H9 (cell line): ENCODE data around the gene PPARGC1A. TPM values are rescaled to one million over a fixed set of nuclear protein-coding genes. Genes with fewer than 3 reads are reported as not detected.

Source experiments
- DNase-seq: peaks from one replicate; pipeline ENCODE4 v3.0.0-alpha.2; 2017
- H2AFZ ChIP-seq: one replicate; pipeline ENCODE4 v1.6.1; 2013; ENCODE audit warnings: mild to moderate bottlenecking, low read length, control low read depth, moderate library complexity
- H2AK5ac ChIP-seq: 2 replicates; pipeline ENCODE4 v1.6.1; 2013; ENCODE audit warnings: low read length, control low read depth, mixed read lengths; ENCODE audit not compliant: insufficient read length
- H2BK120ac ChIP-seq: one replicate; pipeline ENCODE4 v1.6.1; 2013; ENCODE audit warnings: low read depth, mild to moderate bottlenecking, low read length, control low read depth, inconsistent platforms; ENCODE audit not compliant: poor library complexity, severe bottlenecking
- H2BK12ac ChIP-seq: 2 replicates; pipeline ENCODE4 v1.6.1; 2013; ENCODE audit warnings: low read length, control low read depth, mixed read lengths, low read depth; ENCODE audit not compliant: insufficient read length
- H2BK15ac ChIP-seq: 2 replicates; pipeline ENCODE4 v1.6.1; 2013; ENCODE audit warnings: low read depth, low read length, control low read depth
- H2BK20ac ChIP-seq: one replicate; pipeline ENCODE4 v1.6.1; 2013; ENCODE audit warnings: low read depth, mild to moderate bottlenecking, low read length, control low read depth, inconsistent platforms; ENCODE audit not compliant: poor library complexity, severe bottlenecking
- H2BK5ac ChIP-seq: 2 replicates; pipeline ENCODE4 v1.6.1; 2013; ENCODE audit warnings: low read length, control low read depth, mixed read lengths; ENCODE audit not compliant: insufficient read length
- H3K14ac ChIP-seq: 2 replicates; pipeline ENCODE4 v1.6.1; 2013; ENCODE audit warnings: low read length, control low read depth; ENCODE audit not compliant: insufficient read depth
- H3K18ac ChIP-seq: 2 replicates; pipeline ENCODE4 v1.6.1; 2013; ENCODE audit warnings: low read depth, mild to moderate bottlenecking, mixed read lengths, low read length, control low read depth; ENCODE audit not compliant: insufficient read length
- H3K23ac ChIP-seq: 2 replicates; pipeline ENCODE4 v1.6.1; 2013; ENCODE audit warnings: low read length, control low read depth, mixed read lengths, low read depth; ENCODE audit not compliant: insufficient read length
- H3K23me2 ChIP-seq: 2 replicates; pipeline ENCODE4 v1.6.1; 2013; ENCODE audit warnings: low read depth, mild to moderate bottlenecking, mixed read lengths, low read length, control low read depth; ENCODE audit not compliant: insufficient read length, poor library complexity, severe bottlenecking
- H3K27ac ChIP-seq: 2 replicates; pipeline ENCODE4 v1.5.1; 2013; ENCODE audit warnings: low read length, control low read depth, mixed read lengths, low read depth; ENCODE audit not compliant: insufficient read length
- H3K27me3 ChIP-seq: 2 replicates; pipeline ENCODE4 v1.6.1; 2013; ENCODE audit warnings: low read length, control low read depth, inconsistent platforms; ENCODE audit not compliant: insufficient read depth
- H3K4ac ChIP-seq: 2 replicates; pipeline ENCODE4 v1.6.1; 2013; ENCODE audit warnings: low read depth, mild to moderate bottlenecking, control low read depth, inconsistent platforms, low read length, moderate library complexity
- H3K4me1 ChIP-seq: 2 replicates; pipeline ENCODE4 v1.6.1; 2013; ENCODE audit warnings: low read length, control low read depth, inconsistent platforms; ENCODE audit not compliant: insufficient read depth
- H3K4me2 ChIP-seq: 2 replicates; pipeline ENCODE4 v1.6.1; 2013; ENCODE audit warnings: low read length, control low read depth, mixed read lengths; ENCODE audit not compliant: insufficient read length, insufficient read depth
- H3K56ac ChIP-seq: 2 replicates; pipeline ENCODE4 v1.6.1; 2013; ENCODE audit warnings: low read depth, mild to moderate bottlenecking, mixed read lengths, low read length, control low read depth; ENCODE audit not compliant: insufficient read length
- H3K79me1 ChIP-seq: 2 replicates; pipeline ENCODE4 v1.6.1; 2013; ENCODE audit warnings: low read depth, mild to moderate bottlenecking, moderate library complexity, low read length, control low read depth, inconsistent platforms; ENCODE audit not compliant: insufficient read depth, poor library complexity, severe bottlenecking
- H3K79me2 ChIP-seq: 2 replicates; pipeline ENCODE4 v1.6.1; 2013; ENCODE audit warnings: low read length, control low read depth, inconsistent platforms; ENCODE audit not compliant: insufficient read depth
- H3K9ac ChIP-seq: 2 replicates; pipeline ENCODE4 v1.6.1; 2013; ENCODE audit warnings: low read length, control low read depth, mixed read lengths; ENCODE audit not compliant: insufficient read length; ENCODE audit errors: extremely low read depth
- H3K9me3 ChIP-seq: one replicate; pipeline ENCODE4 v1.6.1; 2013; ENCODE audit warnings: low read depth, low read length, inconsistent platforms; ENCODE audit not compliant: control insufficient read depth
- H3T11ph ChIP-seq: one replicate; pipeline ENCODE4 v1.6.1; 2013; ENCODE audit warnings: mild to moderate bottlenecking, low read length, control low read depth, inconsistent platforms
- H4K20me1 ChIP-seq: one replicate; pipeline ENCODE4 v1.6.1; 2013; ENCODE audit not compliant: control insufficient read depth, insufficient read length, insufficient read depth
- H4K5ac ChIP-seq: 2 replicates; pipeline ENCODE4 v1.6.1; 2013; ENCODE audit warnings: low read depth, mild to moderate bottlenecking, mixed read lengths, low read length, control low read depth; ENCODE audit not compliant: insufficient read length
- H4K8ac ChIP-seq: replicated peaks from 2 replicates; pipeline ENCODE4 v1.6.1; 2013; ENCODE audit warnings: low read length, control low read depth, mixed read lengths, low read depth; ENCODE audit not compliant: insufficient read length
- H4K91ac ChIP-seq: 2 replicates; pipeline ENCODE4 v1.6.1; 2013; ENCODE audit warnings: low read depth, mild to moderate bottlenecking, moderate library complexity, mixed read lengths, low read length, control low read depth; ENCODE audit not compliant: insufficient read length
- H3K27ac Mint-ChIP-seq, 3 experiments: 2 replicates in 2 of 3; 3 replicates in 1 of 3; pipeline ENCODE4 v1.8.0; 2020 to 2021; ENCODE audit warnings: mixed read lengths in 3 of 3, mild to moderate bottlenecking in 1 of 3, moderate library complexity in 1 of 3
- H3K27me3 Mint-ChIP-seq: 2 replicates; pipeline ENCODE4 v1.8.0; 2021; ENCODE audit warnings: low read depth, mild to moderate bottlenecking, moderate library complexity, mixed read lengths
- H3K36me3 Mint-ChIP-seq, 3 experiments: 2 replicates in 2 of 3; 3 replicates in 1 of 3; pipeline ENCODE4 v1.8.0; 2020 to 2021; ENCODE audit warnings: low read depth in 3 of 3, mixed read lengths in 3 of 3; ENCODE audit not compliant: insufficient read depth in 1 of 3
- H3K4me1 Mint-ChIP-seq, 2 experiments: 2 replicates each; pipeline ENCODE4 v1.8.0; 2020; ENCODE audit warnings: mixed read lengths in 2 of 2
- H3K4me3 Mint-ChIP-seq, 2 experiments: 2 replicates in 1 of 2; 3 replicates in 1 of 2; pipeline ENCODE4 v1.8.0; 2020 to 2021; ENCODE audit warnings: mild to moderate bottlenecking in 2 of 2, mixed read lengths in 2 of 2, moderate library complexity in 1 of 2
- H3K9me3 Mint-ChIP-seq, 2 experiments: 2 replicates in 1 of 2; 3 replicates in 1 of 2; pipeline ENCODE4 v1.8.0; 2020; ENCODE audit warnings: mild to moderate bottlenecking in 2 of 2, mixed read lengths in 2 of 2, moderate library complexity in 1 of 2
- WGBS: extraction: QIAGEN DNeasy Blood & Tissue Kit; methylation state at CpG from one replicate; pipeline ENCODE4 v1.1.7; 2013; ENCODE audit warnings: missing lambda C conversion rate, low lambda C conversion rate, mixed read lengths; ENCODE audit not compliant: insufficient read length; ENCODE audit errors: extremely low coverage; 5-methylcytosine and 5-hydroxymethylcytosine counted together
- total RNA-seq: library from RNA; stranded (reverse); gene quantifications from 2 replicates; pipeline ENCODE4 v1.2.1, GENCODE V29; 2021
- TF ChIP-seq, protein P1 (sequence below): fragments of 200-600 bp; sonication (generic); conservative IDR thresholded peaks from 3 replicates; pipeline ENCODE4 v1.8.0; 2021; ENCODE audit warnings: antibody characterized with exemption, mild to moderate bottlenecking

Gene PPARGC1A
- total RNA-seq, 1 experiment from 2014 or later: 1.7 TPM

DNA sequence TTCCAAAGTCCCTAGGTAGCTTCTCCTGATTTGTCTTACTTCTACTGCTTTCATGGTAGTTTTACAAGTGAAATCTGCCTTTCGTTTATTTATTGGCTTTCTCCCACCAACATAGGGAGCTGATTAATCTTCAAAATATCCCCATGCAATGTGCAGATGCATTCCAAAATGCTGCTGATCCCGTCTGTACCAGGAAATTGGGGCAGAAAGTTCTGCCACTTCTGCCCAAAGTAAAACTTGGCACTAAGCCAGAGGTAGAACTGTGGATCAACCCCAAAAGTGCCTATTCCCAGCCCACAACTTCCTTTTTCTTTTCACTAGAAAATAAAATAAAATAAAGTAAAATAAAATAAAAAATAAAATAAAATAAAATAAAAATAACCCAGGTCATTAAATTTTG, 47.3 kb upstream of the PPARGC1A start:
- Histone ChIP-seq H3K18ac (no peak overlapping the region), H2AFZ (no peak overlapping the region), H3K56ac (no peak overlapping the region), H3K27ac (no peak overlapping the region), H4K5ac (no peak overlapping the region), H3T11ph (no peak overlapping the region), H3K4me1 (peaks cover 10% of the 10 kb centered on the region), H4K20me1 (no peaks in the 10 kb centered on the region), H3K4me2 (no peak overlapping the region), H4K8ac (no peak overlapping the region), H3K79me2 (no peaks in the 10 kb centered on the region), H2BK120ac (no peak overlapping the region), H2BK15ac (no peak overlapping the region), H3K79me1 (no peaks in the 10 kb centered on the region), H3K4ac (no peak overlapping the region), H2AK5ac (no peak overlapping the region), H3K23me2 (no peaks in the 10 kb centered on the region), H3K9ac (no peak overlapping the region), H2BK12ac (no peak overlapping the region), H3K9me3 (no peaks in the 10 kb centered on the region), H3K14ac (no peak overlapping the region), H3K27me3 (no peaks in the 10 kb centered on the region), H4K91ac (no peak overlapping the region), H2BK20ac (no peak overlapping the region), H3K23ac (no peak overlapping the region), H2BK5ac (no peak overlapping the region)
- DNase-seq: no peak
- whole genome bisulfite sequencing: no CpG with 5 or more reads among the region's 2 CpGs
- Mint-ChIP-seq H3K36me3 (peaks cover 0 to 2% (median 0%) of the 10 kb centered on the region in 3 experiments; a peak in 3 of 7 replicates), H3K9me3 (no peaks in the 10 kb centered on the region), H3K4me1 (peaks cover 38 to 39% of the 10 kb centered on the region in 2 experiments), H3K4me3 (no peak overlapping the region), H3K27me3 (no peaks in the 10 kb centered on the region), H3K27ac (no peak overlapping the region)
- TF ChIP-seq, protein P1, sequence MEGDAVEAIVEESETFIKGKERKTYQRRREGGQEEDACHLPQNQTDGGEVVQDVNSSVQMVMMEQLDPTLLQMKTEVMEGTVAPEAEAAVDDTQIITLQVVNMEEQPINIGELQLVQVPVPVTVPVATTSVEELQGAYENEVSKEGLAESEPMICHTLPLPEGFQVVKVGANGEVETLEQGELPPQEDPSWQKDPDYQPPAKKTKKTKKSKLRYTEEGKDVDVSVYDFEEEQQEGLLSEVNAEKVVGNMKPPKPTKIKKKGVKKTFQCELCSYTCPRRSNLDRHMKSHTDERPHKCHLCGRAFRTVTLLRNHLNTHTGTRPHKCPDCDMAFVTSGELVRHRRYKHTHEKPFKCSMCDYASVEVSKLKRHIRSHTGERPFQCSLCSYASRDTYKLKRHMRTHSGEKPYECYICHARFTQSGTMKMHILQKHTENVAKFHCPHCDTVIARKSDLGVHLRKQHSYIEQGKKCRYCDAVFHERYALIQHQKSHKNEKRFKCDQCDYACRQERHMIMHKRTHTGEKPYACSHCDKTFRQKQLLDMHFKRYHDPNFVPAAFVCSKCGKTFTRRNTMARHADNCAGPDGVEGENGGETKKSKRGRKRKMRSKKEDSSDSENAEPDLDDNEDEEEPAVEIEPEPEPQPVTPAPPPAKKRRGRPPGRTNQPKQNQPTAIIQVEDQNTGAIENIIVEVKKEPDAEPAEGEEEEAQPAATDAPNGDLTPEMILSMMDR: no peak
